HEK293 (cell line): ENCODE results near the gene VDAC1.

Experiments used
- CTCF ChIA-PET: fragments of 350-600 bp; formaldehyde crosslinking; extraction: SDS; loops from one replicate; lab custom pipeline; 2021; ENCODE audit warnings: antibody characterized with exemption; lab: Yijun Ruan, JAX
- POLR2A ChIA-PET: fragments of 300-600 bp; formaldehyde crosslinking; extraction: SDS; loops from one replicate; lab custom pipeline; 2020; ENCODE audit warnings: antibody characterized with exemption, inconsistent platforms; lab: Yijun Ruan, JAX
- H3K27ac ChIP-seq: fragments of 200-500 bp; sonication (Bioruptor generic); 2 replicates; pipeline ENCODE4 v1.5.1; 2014; ENCODE audit warnings: low read depth, low read length, control low read depth, inconsistent platforms; ENCODE audit errors: extremely low read depth
- H3K36me3 ChIP-seq, 2 experiments: fragments of 200-500 bp in 1 of 2; sonication (Bioruptor generic) in 1 of 2; 1 replicate in 1 of 2; 2 replicates in 1 of 2; pipeline ENCODE4 v1.5.1; 2014 to 2017; ENCODE audit warnings: inconsistent platforms in 2 of 2, low read length in 2 of 2; ENCODE audit not compliant: control insufficient read depth in 2 of 2, insufficient read depth in 1 of 2
- H3K4me1 ChIP-seq: fragments of 200-500 bp; sonication (Bioruptor generic); 2 replicates; pipeline ENCODE4 v1.5.1; 2014; ENCODE audit warnings: mild to moderate bottlenecking, low read length, inconsistent platforms; ENCODE audit not compliant: control insufficient read depth, insufficient read depth
- H3K4me3 ChIP-seq: 2 replicates; pipeline ENCODE4 v1.5.1; 2011; ENCODE audit warnings: low read depth, mild to moderate bottlenecking, control low read depth, low read length, moderate library complexity
- H3K9me3 ChIP-seq: fragments of 200-500 bp; sonication (Bioruptor generic); 2 replicates; pipeline ENCODE4 v1.5.1; 2014; ENCODE audit warnings: low read depth, low read length, inconsistent platforms; ENCODE audit not compliant: control insufficient read depth, insufficient read depth
- ATF2 ChIP-seq: fragments of 450-650 bp; formaldehyde crosslinking; IDR thresholded peaks from 2 replicates; pipeline ENCODE4 v1.5.1; 2016; ENCODE audit warnings: missing biosample characterization, missing genetic modification characterization, low read depth
- BCL11A ChIP-seq: fragments of 450-650 bp; formaldehyde crosslinking; IDR thresholded peaks from 2 replicates; pipeline ENCODE4 v1.5.1; 2016; ENCODE audit warnings: low read depth, missing biosample characterization, missing genetic modification characterization
- GLIS2 ChIP-seq: fragments of 450-650 bp; formaldehyde crosslinking; IDR thresholded peaks from 2 replicates; pipeline ENCODE4 v1.5.1; 2016; ENCODE audit warnings: missing biosample characterization, missing genetic modification characterization
- HOXC10 ChIP-seq: sonication (generic); formaldehyde crosslinking; IDR thresholded peaks from 2 replicates; pipeline ENCODE4 v1.8.1; 2023; ENCODE audit warnings: mild to moderate bottlenecking, missing genetic modification reagents
- HOXD13 ChIP-seq: sonication (generic); formaldehyde crosslinking; IDR thresholded peaks from 2 replicates; pipeline ENCODE4 v1.8.0; 2022; ENCODE audit warnings: missing genetic modification reagents, borderline replicate concordance
- MEIS1 ChIP-seq: sonication (generic); formaldehyde crosslinking; IDR thresholded peaks from 2 replicates; pipeline ENCODE4 v1.8.1; 2022; ENCODE audit warnings: missing genetic modification reagents, mild to moderate bottlenecking, borderline replicate concordance
- PATZ1 ChIP-seq: fragments of 450-650 bp; formaldehyde crosslinking; IDR thresholded peaks from 2 replicates; pipeline ENCODE4 v1.5.1; 2016; ENCODE audit warnings: missing biosample characterization, missing genetic modification characterization
- TRIM28 ChIP-seq: IDR thresholded peaks from 2 replicates; pipeline ENCODE4 v1.6.1; 2011; ENCODE audit warnings: low read length, control low read depth, borderline replicate concordance
- ZBTB1 ChIP-seq: fragments of 450-650 bp; formaldehyde crosslinking; IDR thresholded peaks from 2 replicates; pipeline ENCODE4 v1.5.1; 2016; ENCODE audit warnings: missing biosample characterization, missing genetic modification characterization
- ZBTB17 ChIP-seq: fragments of 450-650 bp; formaldehyde crosslinking; IDR thresholded peaks from 2 replicates; pipeline ENCODE4 v1.5.1; 2016; ENCODE audit warnings: missing biosample characterization, missing genetic modification characterization
- ZBTB6 ChIP-seq: fragments of 450-650 bp; formaldehyde crosslinking; IDR thresholded peaks from 2 replicates; pipeline ENCODE4 v1.5.1; 2017; ENCODE audit warnings: missing biosample characterization, missing genetic modification characterization
- ZNF133 ChIP-seq: fragments of 450-650 bp; formaldehyde crosslinking; IDR thresholded peaks from 2 replicates; pipeline ENCODE4 v1.5.1; 2016; ENCODE audit warnings: missing biosample characterization, missing genetic modification characterization
- ZNF350 ChIP-seq: fragments of 450-650 bp; formaldehyde crosslinking; IDR thresholded peaks from 2 replicates; pipeline ENCODE4 v1.5.0; 2017; ENCODE audit warnings: missing biosample characterization, mild to moderate bottlenecking, missing genetic modification characterization
- ZNF621 ChIP-seq: fragments of 450-650 bp; formaldehyde crosslinking; IDR thresholded peaks from 2 replicates; pipeline ENCODE4 v1.5.1; 2017; ENCODE audit warnings: missing biosample characterization, missing genetic modification characterization
- ZNF623 ChIP-seq: fragments of 450-650 bp; formaldehyde crosslinking; IDR thresholded peaks from 2 replicates; pipeline ENCODE4 v1.5.1; 2016; ENCODE audit warnings: missing biosample characterization, missing genetic modification characterization
- ZNF76 ChIP-seq: fragments of 450-650 bp; formaldehyde crosslinking; IDR thresholded peaks from 2 replicates; pipeline ENCODE4; 2016; ENCODE audit warnings: low read depth, missing biosample characterization, missing genetic modification characterization, borderline replicate concordance
- ZNF777 ChIP-seq: fragments of 450-650 bp; formaldehyde crosslinking; IDR thresholded peaks from 2 replicates; pipeline ENCODE4 v1.5.1; 2017; ENCODE audit warnings: missing biosample characterization, missing genetic modification characterization, borderline replicate concordance
- ZSCAN16 ChIP-seq: fragments of 450-650 bp; formaldehyde crosslinking; IDR thresholded peaks from 2 replicates; pipeline ENCODE4 v1.5.1; 2016; ENCODE audit warnings: missing biosample characterization, missing genetic modification characterization
- ZSCAN18 ChIP-seq: fragments of 450-650 bp; formaldehyde crosslinking; IDR thresholded peaks from 2 replicates; pipeline ENCODE4 v1.5.1; 2016; ENCODE audit warnings: missing biosample characterization, missing genetic modification characterization
- TF ChIP-seq, protein P1 (sequence below): fragments of 450-650 bp; formaldehyde crosslinking; optimal IDR thresholded peaks from 2 replicates; pipeline ENCODE3; 2016; ENCODE audit warnings: missing biosample characterization, mild to moderate bottlenecking, missing genetic modification characterization

Gene VDAC1

DNA sequence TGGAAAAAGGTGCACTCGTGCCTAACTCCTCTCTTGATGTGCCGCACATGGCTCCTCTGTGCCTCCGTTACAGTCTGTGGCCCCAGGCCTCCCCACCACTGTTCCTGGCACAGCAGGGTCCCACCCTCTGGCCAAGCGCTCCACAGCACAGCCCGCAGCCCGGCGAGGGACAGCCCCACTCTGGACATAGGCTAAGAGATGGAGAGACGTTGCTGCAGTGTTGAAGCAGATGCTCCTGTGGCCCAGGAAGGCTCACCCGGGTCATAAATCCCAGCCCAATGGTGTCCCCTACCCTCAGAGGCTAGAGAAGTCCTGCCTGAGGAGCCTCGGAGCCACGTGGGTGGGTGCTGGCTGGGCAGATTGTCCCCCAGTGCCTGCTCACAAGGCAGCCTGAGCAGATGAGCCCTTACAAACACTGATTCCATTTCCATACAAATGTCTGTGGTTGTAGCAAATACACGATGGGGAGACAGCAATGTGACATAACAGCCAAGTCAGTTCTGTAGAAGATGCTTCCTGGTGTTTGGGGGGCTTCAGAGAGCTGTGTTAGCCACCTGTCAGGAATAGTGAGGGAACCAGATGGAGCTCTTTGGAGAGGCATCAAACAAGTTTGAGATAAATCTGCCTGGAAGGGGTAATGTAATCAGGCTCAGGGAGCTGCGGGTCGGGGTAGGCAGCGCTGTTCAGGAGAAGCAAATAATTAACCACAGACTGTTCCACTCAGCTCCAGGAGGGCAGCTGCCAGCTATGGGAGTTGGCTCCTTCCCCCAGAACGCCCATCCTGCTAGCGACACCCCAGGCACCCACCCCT lies 78.1 kb downstream of the VDAC1 start:
- Histone ChIP-seq H3K27ac (no peak overlapping the region), H3K36me3 (no peaks in the 10 kb centered on the region), H3K9me3 (no peaks in the 10 kb centered on the region), H3K4me3 (no peak overlapping the region), H3K4me1 (no peaks in the 10 kb centered on the region)
- TF ChIP-seq ZBTB17 (tag by site-specific recombination) (no peak), ZSCAN18 (tag by site-specific recombination) (no peak), ATF2 (no peak), TRIM28 (no peak), ZSCAN16 (tag by site-specific recombination) (no peak), ZNF621 (tag by site-specific recombination) (no peak), ZNF777 (tag by site-specific recombination) (no peak), ZBTB1 (tag by site-specific recombination) (no peak), MEIS1 (CRISPR knock-in tag) (no peak), PATZ1 (no peak), ZNF623 (tag by site-specific recombination) (no peak), HOXD13 (CRISPR knock-in tag) (no peak), HOXC10 (CRISPR knock-in tag) (no peak), ZNF133 (tag by site-specific recombination) (no peak), ZBTB6 (tag by site-specific recombination) (no peak), ZNF350 (no peak), ZNF76 (tag by site-specific recombination) (no peak), GLIS2 (no peak), BCL11A (tag by site-specific recombination) (no peak)
- TF ChIP-seq, protein P1, sequence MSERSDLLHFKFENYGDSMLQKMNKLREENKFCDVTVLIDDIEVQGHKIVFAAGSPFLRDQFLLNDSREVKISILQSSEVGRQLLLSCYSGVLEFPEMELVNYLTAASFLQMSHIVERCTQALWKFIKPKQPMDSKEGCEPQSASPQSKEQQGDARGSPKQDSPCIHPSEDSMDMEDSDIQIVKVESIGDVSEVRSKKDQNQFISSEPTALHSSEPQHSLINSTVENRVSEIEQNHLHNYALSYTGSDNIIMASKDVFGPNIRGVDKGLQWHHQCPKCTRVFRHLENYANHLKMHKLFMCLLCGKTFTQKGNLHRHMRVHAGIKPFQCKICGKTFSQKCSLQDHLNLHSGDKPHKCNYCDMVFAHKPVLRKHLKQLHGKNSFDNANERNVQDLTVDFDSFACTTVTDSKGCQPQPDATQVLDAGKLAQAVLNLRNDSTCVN (tag by site-specific recombination): no peak
- POLR2A ChIA-PET: no interaction called here
- CTCF ChIA-PET: no interaction called here
